Glutamatergic neuron (in vitro differentiated cells): Measurements from ENCODE around the gene UMAD1. TPM values are rescaled to one million over a fixed set of nuclear protein-coding genes. Genes with fewer than 3 reads are reported as not detected.

Source experiments
- DNase-seq: peaks from one replicate; pipeline ENCODE4 v3.0.0; 2022
- H3K27ac Mint-ChIP-seq: one replicate; pipeline ENCODE4 v1.8.0; 2020; ENCODE audit warnings: mild to moderate bottlenecking, mixed read lengths, inconsistent platforms; ENCODE audit not compliant: unreplicated experiment
- H3K27me3 Mint-ChIP-seq: one replicate; pipeline ENCODE4 v1.8.0; 2020; ENCODE audit warnings: mild to moderate bottlenecking, moderate library complexity, mixed read lengths, inconsistent platforms; ENCODE audit not compliant: unreplicated experiment
- H3K36me3 Mint-ChIP-seq: one replicate; pipeline ENCODE4 v1.8.0; 2020; ENCODE audit warnings: mild to moderate bottlenecking, mixed read lengths, inconsistent platforms; ENCODE audit not compliant: unreplicated experiment
- H3K4me1 Mint-ChIP-seq: one replicate; pipeline ENCODE4 v1.8.0; 2020; ENCODE audit warnings: mild to moderate bottlenecking, low read depth, mixed read lengths, inconsistent platforms; ENCODE audit not compliant: unreplicated experiment
- H3K4me3 Mint-ChIP-seq: one replicate; pipeline ENCODE4 v1.8.0; 2020; ENCODE audit warnings: mild to moderate bottlenecking, mixed read lengths, inconsistent platforms; ENCODE audit not compliant: unreplicated experiment
- H3K9me3 Mint-ChIP-seq: one replicate; pipeline ENCODE4 v1.8.0; 2020; ENCODE audit warnings: mild to moderate bottlenecking, moderate library complexity, mixed read lengths, inconsistent platforms; ENCODE audit not compliant: unreplicated experiment
- total RNA-seq: library from RNA; stranded (reverse); fragmentation: NEBNext Ultra II Directional; extraction: Animal tissue kit (Norgen Biotek cat#: 25700); gene quantifications from one replicate; pipeline ENCODE4 v1.2.1, GENCODE V29; 2021; ENCODE audit not compliant: unreplicated experiment
- TF ChIP-seq, protein P1 (sequence below): fragments of 200-600 bp; sonication (generic); IDR thresholded peaks from one replicate; pipeline ENCODE4 v1.5.0; 2021; ENCODE audit not compliant: partially characterized antibody, unreplicated experiment

UMAD1 gene
- total RNA-seq, 1 donor from 2014 or later = 5.2 TPM

DNA sequence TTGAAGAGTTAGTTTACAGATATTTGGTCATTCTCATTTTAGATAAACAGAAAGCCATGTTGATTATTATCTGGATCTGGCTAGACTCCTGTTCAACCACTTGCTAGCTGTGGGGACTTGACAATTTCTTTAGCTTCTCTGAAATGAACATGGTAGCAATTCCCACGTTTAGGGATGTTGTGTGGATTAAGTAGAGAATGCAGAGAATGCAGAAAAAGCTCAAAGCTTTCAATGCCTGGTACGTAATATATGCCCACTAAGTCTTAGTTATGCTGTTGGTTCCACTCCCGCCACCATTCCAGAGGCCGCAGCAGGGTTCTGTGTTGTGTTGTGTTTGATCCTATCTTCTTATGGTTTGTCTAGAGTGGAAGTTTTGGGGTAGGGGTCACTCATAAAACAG, 117.0 kb downstream of the UMAD1 start:
- no peak for DNase-seq
- H3K36me3 Mint-ChIP-seq = no peaks in the 10 kb centered on the region
- no peak overlapping the region for H3K27ac Mint-ChIP-seq
- H3K27me3 Mint-ChIP-seq = no peaks in the 10 kb centered on the region
- H3K4me3 Mint-ChIP-seq = no peak overlapping the region
- TF ChIP-seq, protein P1, sequence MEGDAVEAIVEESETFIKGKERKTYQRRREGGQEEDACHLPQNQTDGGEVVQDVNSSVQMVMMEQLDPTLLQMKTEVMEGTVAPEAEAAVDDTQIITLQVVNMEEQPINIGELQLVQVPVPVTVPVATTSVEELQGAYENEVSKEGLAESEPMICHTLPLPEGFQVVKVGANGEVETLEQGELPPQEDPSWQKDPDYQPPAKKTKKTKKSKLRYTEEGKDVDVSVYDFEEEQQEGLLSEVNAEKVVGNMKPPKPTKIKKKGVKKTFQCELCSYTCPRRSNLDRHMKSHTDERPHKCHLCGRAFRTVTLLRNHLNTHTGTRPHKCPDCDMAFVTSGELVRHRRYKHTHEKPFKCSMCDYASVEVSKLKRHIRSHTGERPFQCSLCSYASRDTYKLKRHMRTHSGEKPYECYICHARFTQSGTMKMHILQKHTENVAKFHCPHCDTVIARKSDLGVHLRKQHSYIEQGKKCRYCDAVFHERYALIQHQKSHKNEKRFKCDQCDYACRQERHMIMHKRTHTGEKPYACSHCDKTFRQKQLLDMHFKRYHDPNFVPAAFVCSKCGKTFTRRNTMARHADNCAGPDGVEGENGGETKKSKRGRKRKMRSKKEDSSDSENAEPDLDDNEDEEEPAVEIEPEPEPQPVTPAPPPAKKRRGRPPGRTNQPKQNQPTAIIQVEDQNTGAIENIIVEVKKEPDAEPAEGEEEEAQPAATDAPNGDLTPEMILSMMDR = no peak
- H3K9me3 Mint-ChIP-seq = peaks cover 2% of the 10 kb centered on the region
- no peaks in the 10 kb centered on the region for H3K4me1 Mint-ChIP-seq

DNA sequence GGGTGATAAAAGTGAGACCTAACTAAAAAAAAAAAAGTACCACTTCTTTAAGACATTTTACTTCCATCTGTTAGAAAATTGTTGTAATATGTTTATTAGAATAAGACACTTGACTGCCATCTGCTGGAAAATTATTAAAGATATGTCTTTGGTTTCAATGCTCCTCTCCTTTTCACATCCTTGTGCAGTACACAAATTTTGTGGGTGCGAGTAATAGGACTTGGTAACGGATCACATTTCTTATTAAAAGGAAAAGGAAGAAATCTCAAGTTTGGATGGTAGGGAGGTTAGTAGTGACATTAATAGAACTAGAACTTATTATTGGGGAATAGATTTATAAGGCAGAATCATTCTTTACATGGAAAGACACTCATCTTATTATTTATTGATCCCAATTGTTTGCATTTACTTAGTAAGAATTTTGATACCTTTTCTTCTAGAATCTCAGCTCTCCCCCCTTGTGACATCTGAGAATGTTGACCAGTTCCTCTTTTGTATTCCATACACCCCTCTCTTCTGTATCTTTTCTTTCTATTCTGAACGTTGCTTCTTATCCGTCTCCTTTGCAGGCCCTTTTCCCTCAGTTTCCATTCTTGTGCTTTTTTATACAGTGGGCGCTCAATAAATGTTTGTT, 120.9 kb downstream of the UMAD1 start:
- H3K27ac Mint-ChIP-seq = no peak overlapping the region
- TF ChIP-seq, protein P1 = no peak
- H3K36me3 Mint-ChIP-seq = no peaks in the 10 kb centered on the region

DNA sequence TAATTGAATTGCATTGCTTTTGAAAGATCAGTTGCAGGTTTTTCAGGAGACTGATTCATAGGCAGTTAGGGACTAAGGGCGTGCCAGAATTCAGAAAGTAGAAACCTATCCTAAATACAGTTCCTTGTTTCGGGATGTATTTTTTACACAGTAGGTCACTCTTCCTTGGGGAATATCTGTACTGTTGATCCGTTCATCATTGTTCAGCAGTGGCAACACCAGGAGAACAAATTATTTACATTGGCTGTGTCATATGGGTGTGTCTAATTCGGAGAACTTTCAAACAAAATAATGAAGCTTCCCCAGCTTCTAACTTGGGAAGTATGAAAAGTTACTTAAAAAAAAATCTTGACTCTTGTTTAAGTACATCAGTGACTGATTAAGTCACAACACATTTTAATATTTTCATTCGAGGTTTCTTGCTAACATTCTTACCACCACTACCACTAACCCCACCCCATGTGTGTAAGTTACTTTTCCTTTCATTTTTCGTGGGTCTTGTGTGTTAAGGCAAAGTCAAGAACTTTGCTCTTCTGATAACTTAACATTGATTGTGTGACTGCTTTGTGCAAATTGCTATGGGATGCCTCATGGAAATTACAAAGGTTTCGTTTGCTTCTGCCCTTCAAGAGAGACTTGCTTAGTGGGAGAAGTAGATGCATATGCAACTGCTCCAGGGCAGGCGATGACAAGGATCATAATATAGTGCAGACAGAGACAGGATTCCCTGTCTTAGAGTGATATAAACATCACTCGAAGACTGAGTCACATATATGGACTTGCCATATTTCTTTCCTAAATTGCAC, 121.6 kb downstream of the UMAD1 start:
- DNase-seq = no peak
- no peaks in the 10 kb centered on the region for H3K36me3 Mint-ChIP-seq
- TF ChIP-seq, protein P1 = no peak
- no peak overlapping the region for H3K27ac Mint-ChIP-seq
- no peaks in the 10 kb centered on the region for H3K9me3 Mint-ChIP-seq
- no peaks in the 10 kb centered on the region for H3K27me3 Mint-ChIP-seq
- no peak overlapping the region for H3K4me3 Mint-ChIP-seq
- H3K4me1 Mint-ChIP-seq = peaks cover 7% of the 10 kb centered on the region

More for the DNA sequence above, 120.9 kb downstream of the UMAD1 start:
- no peak for DNase-seq
- H3K27me3 Mint-ChIP-seq = no peaks in the 10 kb centered on the region
- H3K4me3 Mint-ChIP-seq = no peak overlapping the region
- peaks cover 7% of the 10 kb centered on the region for H3K4me1 Mint-ChIP-seq
- no peaks in the 10 kb centered on the region for H3K9me3 Mint-ChIP-seq

DNA sequence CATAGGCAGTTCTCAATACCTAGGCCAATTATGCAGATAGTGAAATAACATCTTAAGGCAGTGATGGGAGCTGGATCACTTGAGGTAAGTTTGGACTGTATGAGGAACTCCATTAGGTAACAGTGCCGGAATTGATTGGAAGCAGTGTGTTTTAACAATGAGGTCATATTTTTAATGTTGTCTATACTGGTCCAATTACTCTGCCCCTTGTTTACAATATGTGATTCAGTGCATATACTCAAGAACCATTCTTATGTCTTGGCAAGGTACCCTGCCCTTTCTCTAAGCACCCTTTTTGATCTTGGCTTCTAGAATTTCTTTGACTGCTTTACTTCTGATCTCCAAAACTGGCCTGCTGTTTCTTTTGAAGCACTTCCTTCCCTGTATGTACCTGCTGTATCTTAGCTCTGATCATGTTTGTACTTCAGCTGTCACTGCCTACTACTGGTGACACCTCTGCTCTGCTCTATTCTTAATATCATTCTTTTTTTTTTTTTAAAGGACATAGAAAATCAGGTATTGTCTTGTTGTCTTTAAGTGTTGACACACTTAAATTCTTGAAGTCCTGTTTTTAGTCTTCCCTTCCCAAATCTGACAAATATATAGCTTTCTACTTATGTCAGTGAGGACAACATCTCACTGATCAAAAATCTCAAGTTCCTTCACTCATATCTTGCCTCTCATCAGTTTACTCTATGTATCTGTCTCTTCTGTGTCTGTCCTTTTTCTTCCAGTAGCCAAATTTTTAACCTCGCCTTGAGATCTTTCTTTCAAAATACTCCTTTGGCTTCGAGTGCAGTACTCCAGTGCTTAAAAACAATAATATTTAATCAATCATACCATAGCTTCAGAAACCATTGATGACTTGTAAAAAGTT, 124.2 kb downstream of the UMAD1 start:
- no peaks in the 10 kb centered on the region for H3K36me3 Mint-ChIP-seq
- TF ChIP-seq, protein P1 = no peak
- no peaks in the 10 kb centered on the region for H3K27me3 Mint-ChIP-seq
- no peaks in the 10 kb centered on the region for H3K9me3 Mint-ChIP-seq
- no peak overlapping the region for H3K4me3 Mint-ChIP-seq
- H3K4me1 Mint-ChIP-seq = peaks cover 20% of the 10 kb centered on the region
- DNase-seq = no peak
- no peak overlapping the region for H3K27ac Mint-ChIP-seq
